SIG-M5 treated with dmso at 0.1 percent for 504 hours (cell line): ENCODE data around the gene STK32B.
"Not testable (repeated sequence)": the region's sequence is repeated elsewhere in the genome, so short reads cannot be mapped to it uniquely, and the experiment has no call there.

Source experiments
- DNase-seq: peaks from one replicate; lab custom pipeline; 2025; ENCODE audit not compliant: unreplicated experiment; lab: John Stamatoyannopoulos, UW

The STK32B gene

GRCh38 chr4:5250536-5250935 is 199.3 kb downstream of the STK32B start:
- not testable (repeated sequence) for DNase-seq

- no peak for DNase-seq
These were observed 205.1 kb downstream of the STK32B start for GRCh38 chr4:5256421-5256820.

DNA sequence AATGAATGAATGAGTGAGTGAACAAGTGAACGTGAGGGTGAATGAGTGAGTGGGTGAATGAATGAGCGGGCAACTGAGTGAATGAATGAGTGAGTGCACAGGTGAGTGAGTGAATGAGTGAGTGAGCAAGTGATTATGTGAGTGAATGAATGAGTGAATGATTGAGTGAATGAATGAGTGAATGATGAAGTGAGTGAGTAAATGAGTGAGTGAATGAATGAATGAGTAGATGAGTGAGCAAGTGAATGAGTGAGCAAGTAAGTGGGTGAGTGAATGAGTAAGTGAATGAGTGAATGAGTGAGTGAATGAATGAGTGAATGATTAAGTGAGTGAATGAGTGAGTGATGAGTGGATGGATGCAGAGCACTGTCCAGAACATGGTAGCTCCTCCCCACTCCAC is 205.8 kb downstream of the STK32B start:
- no peak for DNase-seq

GRCh38 chr4:5259471-5259870 is 208.2 kb downstream of the STK32B start:
- DNase-seq: no peak

DNA sequence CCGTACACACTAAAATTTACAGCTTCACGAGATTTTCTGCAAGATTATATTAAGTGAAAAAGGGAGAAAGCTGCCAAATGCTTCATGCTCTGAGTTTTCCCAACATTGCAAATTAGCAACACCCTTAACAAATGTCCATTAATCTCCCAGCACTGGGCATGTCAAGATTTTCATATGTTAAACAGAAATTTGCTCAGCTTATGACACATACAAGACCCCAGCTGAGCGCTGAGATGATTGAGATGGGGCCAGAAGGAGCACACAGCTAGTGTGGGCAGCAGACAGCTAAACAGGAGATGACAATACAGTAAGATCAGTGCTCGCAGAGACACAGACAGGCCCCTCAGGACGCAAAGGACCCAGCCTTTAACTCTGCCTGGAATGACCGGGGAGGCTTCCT is 208.8 kb downstream of the STK32B start:
- no peak for DNase-seq

DNA sequence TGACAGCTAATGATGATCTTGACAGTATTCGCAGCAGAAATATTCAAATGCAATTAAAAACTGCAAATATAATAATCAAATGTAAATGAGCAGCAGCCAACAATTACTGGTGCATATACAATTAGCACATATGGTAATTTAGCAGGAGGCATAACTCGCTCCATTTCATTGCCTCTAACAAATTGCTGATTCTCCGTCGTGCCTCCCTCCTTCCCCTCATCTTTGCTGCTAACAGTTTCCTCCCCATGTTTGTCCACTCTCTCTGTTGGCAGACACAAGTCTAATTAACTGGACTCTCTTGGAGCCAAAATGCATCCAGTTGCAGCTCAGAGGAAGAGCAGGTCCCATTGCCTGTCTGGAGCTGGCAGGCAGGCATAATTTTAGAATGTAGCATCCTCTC is 210.6 kb downstream of the STK32B start:
- no peak for DNase-seq

GRCh38 chr4:5266991-5267390 is 215.7 kb downstream of the STK32B start:
- DNase-seq: no peak

GRCh38 chr4:5267408-5267807 is 216.1 kb downstream of the STK32B start:
- DNase-seq: no peak

- no peak for DNase-seq
These were observed 225.3 kb downstream of the STK32B start for GRCh38 chr4:5276475-5277075.

- no peak for DNase-seq
These were observed 225.8 kb downstream of the STK32B start for GRCh38 chr4:5277079-5277478.

DNA sequence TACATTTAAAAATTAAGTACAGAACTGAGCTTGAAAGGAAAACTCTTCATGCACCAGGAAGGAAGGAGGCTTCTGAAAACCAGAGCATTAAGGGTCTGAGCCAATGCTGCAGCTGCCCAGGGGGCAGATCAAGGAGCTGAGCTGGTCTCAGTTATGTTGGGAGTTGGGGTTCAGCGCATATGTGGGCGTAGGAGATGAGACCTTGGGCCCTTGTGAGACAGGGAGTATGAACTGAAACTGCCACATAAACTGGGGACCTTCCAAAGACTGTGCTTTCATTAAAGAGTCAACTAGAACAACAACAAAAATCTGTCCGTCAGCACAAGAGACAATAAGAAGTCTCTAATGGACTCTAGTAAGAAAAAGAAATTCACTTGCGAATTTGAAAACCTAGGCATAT is 226.9 kb downstream of the STK32B start:
- DNase-seq: no peak

GRCh38 chr4:5280069-5280468 is 228.8 kb downstream of the STK32B start:
- not testable (repeated sequence) for DNase-seq

DNA sequence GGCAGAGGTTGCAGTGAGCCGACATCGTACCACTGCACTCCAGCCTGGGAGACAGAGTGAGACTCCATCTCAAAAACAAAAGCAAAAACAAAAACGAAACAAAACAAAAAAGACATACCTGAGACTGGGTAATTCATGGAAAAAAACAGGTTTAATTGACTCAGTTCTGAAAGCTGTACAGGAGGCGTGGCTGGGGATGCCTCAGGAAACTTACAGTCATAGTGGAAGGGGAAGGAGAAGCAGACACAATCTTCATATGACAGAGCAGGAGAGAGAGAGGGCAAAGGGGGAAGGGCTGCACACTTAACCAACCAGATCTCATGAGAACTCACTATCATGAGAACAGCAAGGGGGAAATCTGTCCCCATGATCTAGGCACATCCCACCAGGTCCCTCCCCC is 229.5 kb downstream of the STK32B start:
- no peak for DNase-seq

- DNase-seq: no peak
These were observed 232.6 kb downstream of the STK32B start for GRCh38 chr4:5283837-5284236.

DNA sequence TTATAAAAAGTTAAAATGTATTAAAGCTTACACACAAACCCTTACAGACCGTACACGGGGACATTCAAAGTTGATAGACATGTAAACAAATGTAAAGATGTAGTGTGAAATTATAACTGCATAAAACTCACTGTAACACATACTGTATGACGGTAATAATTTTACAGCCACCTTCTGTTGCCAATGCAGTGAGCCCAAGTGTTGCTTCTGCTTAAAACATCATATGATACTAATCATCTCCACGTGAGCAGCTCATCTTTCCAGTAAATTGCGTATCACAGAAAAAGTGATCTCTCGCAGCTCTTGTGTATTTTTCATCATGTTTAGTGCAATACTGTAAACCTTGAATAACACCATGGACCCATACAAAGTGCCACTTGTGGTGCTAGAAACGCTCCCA is 233.2 kb downstream of the STK32B start:
- DNase-seq: no peak

- no peak for DNase-seq
These were observed 240.8 kb downstream of the STK32B start for GRCh38 chr4:5292101-5292500.

DNA sequence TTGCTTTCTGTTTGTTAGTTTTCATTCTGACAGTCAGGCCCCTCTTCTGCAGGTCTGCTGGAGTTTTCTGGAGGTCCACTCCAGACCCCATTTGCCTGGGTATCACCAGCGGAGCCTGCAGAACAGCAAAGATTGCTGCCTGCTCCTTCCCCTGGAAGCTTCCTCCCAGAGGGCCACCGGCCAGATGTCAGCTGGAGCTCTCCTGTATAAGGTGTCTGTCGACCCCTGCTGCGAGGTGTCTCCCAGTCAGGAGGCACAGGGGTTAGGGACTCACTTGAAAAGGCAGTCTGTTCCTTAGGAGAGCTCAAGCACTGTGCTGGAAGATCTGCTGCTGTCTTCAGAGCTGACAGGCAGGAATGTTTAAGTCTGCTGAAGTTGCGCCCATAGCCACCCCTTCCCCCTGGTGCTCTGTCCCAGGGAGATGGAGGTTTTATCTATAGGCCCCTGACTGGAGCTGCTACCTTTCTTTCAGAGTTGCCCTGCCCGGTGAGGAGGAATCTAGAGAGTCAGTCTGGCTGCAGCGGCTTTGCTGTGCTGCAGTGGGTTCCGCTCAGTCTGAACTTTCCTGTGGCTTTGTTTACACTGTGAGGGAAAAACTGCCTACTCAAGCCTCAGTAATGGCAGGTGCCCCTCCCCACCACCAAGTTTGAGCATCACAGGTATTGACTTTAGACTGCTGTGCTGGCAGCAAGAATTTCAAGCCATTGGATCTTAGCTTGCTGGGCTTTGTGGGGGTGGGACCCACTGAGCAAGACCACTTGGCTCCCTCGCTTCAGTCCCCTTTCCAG is 246.9 kb downstream of the STK32B start:
- not testable (repeated sequence) for DNase-seq

DNA sequence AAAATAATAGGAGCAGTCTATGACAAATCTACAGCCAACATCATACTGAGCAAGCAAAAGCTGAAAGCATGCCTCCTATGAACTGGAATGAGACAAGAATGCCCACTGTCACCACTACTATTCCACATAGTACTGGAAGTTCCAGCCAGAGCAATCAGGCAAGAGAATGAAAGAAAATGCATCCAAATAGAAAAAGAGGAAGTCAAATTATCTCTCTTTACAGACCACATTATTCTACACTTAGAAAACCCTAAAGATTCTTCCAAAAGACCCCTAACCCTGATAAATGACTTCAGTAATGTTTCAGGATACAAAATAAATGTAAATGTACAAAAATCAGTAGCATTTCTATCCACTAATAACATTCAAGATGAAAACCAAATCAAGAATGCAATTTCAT is 249.0 kb downstream of the STK32B start:
- DNase-seq: no peak

- no peak for DNase-seq
These were observed 256.6 kb downstream of the STK32B start for GRCh38 chr4:5307928-5308327.

DNA sequence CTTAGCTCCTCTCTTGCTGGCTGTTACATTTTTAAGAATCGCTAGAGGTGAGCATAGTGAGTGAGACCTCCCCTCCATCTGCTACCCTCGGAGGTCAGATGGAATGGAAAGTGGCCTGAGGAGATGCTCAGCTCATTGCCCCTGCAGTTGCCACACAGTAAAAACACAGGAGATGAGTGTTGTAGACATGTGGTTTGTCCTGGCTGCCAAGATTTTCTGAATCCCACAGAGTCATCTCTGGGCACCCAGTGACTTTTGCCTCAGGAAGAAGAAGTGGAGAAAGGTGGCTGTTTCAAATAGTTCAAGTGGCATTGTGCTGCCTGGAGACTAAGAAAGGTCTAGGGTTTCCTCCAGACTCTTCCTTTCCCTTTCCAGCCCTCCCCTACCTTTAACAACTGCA is 271.0 kb downstream of the STK32B start:
- no peak for DNase-seq

DNA sequence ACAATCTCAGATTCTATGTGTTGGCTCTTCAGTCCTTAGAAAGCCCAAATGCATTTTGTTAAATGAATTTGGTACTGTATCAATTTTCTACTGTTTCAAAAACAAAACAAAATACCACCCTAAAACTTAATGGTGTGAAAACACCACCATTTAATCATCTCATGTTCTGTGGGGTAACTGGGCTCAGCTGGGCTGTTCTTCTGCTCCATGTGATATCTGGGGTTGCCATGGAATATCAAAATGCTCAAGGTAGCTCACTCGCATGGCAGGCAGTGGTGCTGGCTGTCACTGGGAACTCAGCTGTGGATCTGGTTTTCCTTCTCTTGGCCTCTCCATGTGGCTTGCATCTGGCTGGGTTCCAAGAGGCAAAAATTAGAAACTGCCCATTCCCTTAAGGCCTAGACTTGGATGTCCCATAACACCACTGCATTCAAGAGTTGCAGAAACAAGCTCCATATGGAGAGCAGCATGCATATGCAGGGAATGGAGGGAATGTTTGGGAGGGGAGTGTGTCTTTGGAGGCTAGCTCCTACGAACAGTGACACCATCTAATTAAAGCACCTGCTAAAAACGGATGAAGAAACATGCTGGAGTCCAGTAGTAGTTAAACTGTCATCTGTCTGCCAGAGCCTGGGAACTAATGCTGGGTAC is 279.2 kb downstream of the STK32B start:
- DNase-seq: no peak

DNA sequence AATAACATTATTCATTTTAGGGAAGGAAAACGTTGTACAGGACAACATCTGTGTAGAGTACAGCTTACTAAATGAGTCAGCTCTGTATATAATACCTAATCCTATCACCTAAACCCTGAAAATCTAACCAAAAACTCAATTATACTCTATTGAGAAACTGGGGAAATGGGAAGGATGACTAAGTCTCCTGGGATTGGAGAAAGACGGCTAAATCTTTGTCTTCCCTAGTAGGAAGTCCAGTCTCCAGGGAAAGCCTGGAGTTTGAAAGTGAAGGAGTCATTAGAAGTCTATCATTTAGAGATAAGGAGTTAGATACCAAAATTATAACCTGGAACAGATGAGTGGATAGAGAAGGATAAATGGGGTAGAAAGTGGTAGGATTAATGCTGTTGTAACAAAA is 286.5 kb downstream of the STK32B start:
- no peak for DNase-seq
